Left renal cortex interstitium (tissue), 4 donors: ENCODE data around the gene ZNF423. TPM values are rescaled to one million over a fixed set of nuclear protein-coding genes. Genes with fewer than 3 reads are reported as not detected.

Experiments used
- DNase-seq, 4 donors: peaks; one replicate each; pipeline ENCODE4 v3.0.0-alpha.2; 2013; ENCODE audit warnings: low read depth in 4 of 4, low spot score in 2 of 4, missing footprints in 1 of 4
- polyA plus RNA-seq, 4 donors: library from polyadenylated mRNA; unstranded; fragments of 120-200 nt; gene quantifications; one replicate each; pipeline ENCODE4 v1.2.1, GENCODE V29; 2013; ENCODE audit not compliant: insufficient read length in 4 of 4

The ZNF423 gene
- polyA plus RNA-seq, 4 donors, result 24.0 to 32.5 (median 28.8) TPM

- no peak for DNase-seq
Observed at GRCh38 chr16:49491106-49491670, 364.7 kb downstream of the ZNF423 start.

GRCh38 chr16:49490321-49490705 lies 365.6 kb downstream of the ZNF423 start:
- DNase-seq, result no peak

GRCh38 chr16:49489686-49490320 lies 366.1 kb downstream of the ZNF423 start:
- DNase-seq, result no peak

- DNase-seq, result no peak
Observed at GRCh38 chr16:49488740-49489525, 367.0 kb downstream of the ZNF423 start.

GRCh38 chr16:49488336-49488735 lies 367.6 kb downstream of the ZNF423 start:
- no peak for DNase-seq

GRCh38 chr16:49487746-49488145 lies 368.2 kb downstream of the ZNF423 start:
- no peak for DNase-seq

- DNase-seq, result no peak
Observed at GRCh38 chr16:49486400-49486799, 369.5 kb downstream of the ZNF423 start.

GRCh38 chr16:49485663-49486062 lies 370.2 kb downstream of the ZNF423 start:
- no peak for DNase-seq

- no peak for DNase-seq
Observed at GRCh38 chr16:49484936-49485335, 371.0 kb downstream of the ZNF423 start.

- no peak for DNase-seq
Observed at GRCh38 chr16:49484451-49484849, 371.5 kb downstream of the ZNF423 start.

GRCh38 chr16:49483651-49484450 lies 372.1 kb downstream of the ZNF423 start:
- DNase-seq, result no peak

- DNase-seq, result no peak
Observed at GRCh38 chr16:49483251-49483650, 372.7 kb downstream of the ZNF423 start.

GRCh38 chr16:49482690-49483089 lies 373.2 kb downstream of the ZNF423 start:
- no peak for DNase-seq

- DNase-seq, result no peak
Observed at GRCh38 chr16:49478616-49479015, 377.3 kb downstream of the ZNF423 start.

GRCh38 chr16:49478107-49478506 lies 377.8 kb downstream of the ZNF423 start:
- DNase-seq, result no peak

GRCh38 chr16:49477250-49477895 lies 378.5 kb downstream of the ZNF423 start:
- no peak for DNase-seq

- DNase-seq, result no peak
Observed at GRCh38 chr16:49474741-49475140, 381.2 kb downstream of the ZNF423 start.

- DNase-seq, result no peak
Observed at GRCh38 chr16:49473773-49474172, 382.1 kb downstream of the ZNF423 start.

GRCh38 chr16:49473131-49473530 lies 382.8 kb downstream of the ZNF423 start:
- no peak for DNase-seq

GRCh38 chr16:49472598-49472997 lies 383.3 kb downstream of the ZNF423 start:
- DNase-seq, result no peak
